Parathyroid adenoma (tissue), 2 donors: ENCODE data around the gene ADAMTS4.

Experiments used
- H2AFZ ChIP-seq: fragments of 300-600 bp; sonication (generic); one replicate; pipeline ENCODE4 v1.7.0; 2017; ENCODE audit warnings: antibody characterized with exemption, mild to moderate bottlenecking
- H3K27ac ChIP-seq: fragments of 300-600 bp; sonication (generic); one replicate; pipeline ENCODE4 v1.7.0; 2017
- H3K27me3 ChIP-seq: fragments of 300-600 bp; sonication (generic); one replicate; pipeline ENCODE4 v1.7.0; 2017; ENCODE audit warnings: low read length; ENCODE audit not compliant: control insufficient read depth, insufficient read depth
- H3K36me3 ChIP-seq: fragments of 300-600 bp; sonication (generic); one replicate; pipeline ENCODE4 v1.7.0; 2017; ENCODE audit warnings: low read length; ENCODE audit not compliant: control insufficient read depth, insufficient read depth
- H3K4me1 ChIP-seq: fragments of 300-600 bp; sonication (generic); one replicate; pipeline ENCODE4 v1.7.0; 2017; ENCODE audit warnings: control low read depth
- H3K4me2 ChIP-seq: fragments of 300-600 bp; sonication (generic); one replicate; pipeline ENCODE4 v1.7.0; 2017; ENCODE audit warnings: low read length
- H3K4me3 ChIP-seq: fragments of 300-600 bp; sonication (generic); one replicate; pipeline ENCODE4 v1.7.0; 2017; ENCODE audit warnings: low read depth, low read length
- H3K79me2 ChIP-seq: fragments of 300-600 bp; sonication (generic); one replicate; pipeline ENCODE4 v1.7.0; 2017; ENCODE audit warnings: control low read depth
- H3K9ac ChIP-seq: fragments of 300-600 bp; sonication (generic); one replicate; pipeline ENCODE4 v1.7.0; 2017; ENCODE audit warnings: mild to moderate bottlenecking
- H3K9me3 ChIP-seq: fragments of 300-600 bp; sonication (generic); one replicate; pipeline ENCODE4 v1.7.0; 2017; ENCODE audit warnings: low read length; ENCODE audit not compliant: control insufficient read depth
- TF ChIP-seq, protein P1 (sequence below): fragments of 300-600 bp; sonication (generic); IDR thresholded peaks from one replicate; pipeline ENCODE4 v1.7.0; 2017; ENCODE audit warnings: antibody characterized with exemption, mild to moderate bottlenecking
- donor health status: primary hyperparathyroidism.

Gene ADAMTS4

DNA sequence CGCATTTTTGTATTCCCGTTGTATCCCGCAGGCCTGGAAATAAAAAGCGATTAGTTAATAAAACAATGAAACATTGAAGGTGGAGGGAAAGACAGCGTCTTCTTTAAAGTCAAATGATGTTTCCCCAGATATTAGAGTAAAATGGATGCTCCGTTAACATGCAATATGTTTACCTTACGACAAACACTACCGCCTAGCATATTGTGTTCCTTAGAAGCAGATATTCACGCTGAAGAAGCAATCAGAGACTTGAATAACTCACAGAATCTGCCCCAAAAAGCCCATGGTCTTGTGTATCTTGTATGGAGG, 21.0 kb downstream of the ADAMTS4 start:
- H3K9ac ChIP-seq, result no peak overlapping the region
- H3K79me2 ChIP-seq, result peaks cover 4% of the 10 kb centered on the region
- peak overlapping the region; percentile 100 for H3K4me2 ChIP-seq
- H3K27ac ChIP-seq, result peak overlapping the region; percentile 88
- peaks cover 3% of the 10 kb centered on the region for H3K4me1 ChIP-seq
- H3K36me3 ChIP-seq, result no peaks in the 10 kb centered on the region
- peak overlapping the region; percentile 98 for H3K4me3 ChIP-seq
- TF ChIP-seq, protein P1, sequence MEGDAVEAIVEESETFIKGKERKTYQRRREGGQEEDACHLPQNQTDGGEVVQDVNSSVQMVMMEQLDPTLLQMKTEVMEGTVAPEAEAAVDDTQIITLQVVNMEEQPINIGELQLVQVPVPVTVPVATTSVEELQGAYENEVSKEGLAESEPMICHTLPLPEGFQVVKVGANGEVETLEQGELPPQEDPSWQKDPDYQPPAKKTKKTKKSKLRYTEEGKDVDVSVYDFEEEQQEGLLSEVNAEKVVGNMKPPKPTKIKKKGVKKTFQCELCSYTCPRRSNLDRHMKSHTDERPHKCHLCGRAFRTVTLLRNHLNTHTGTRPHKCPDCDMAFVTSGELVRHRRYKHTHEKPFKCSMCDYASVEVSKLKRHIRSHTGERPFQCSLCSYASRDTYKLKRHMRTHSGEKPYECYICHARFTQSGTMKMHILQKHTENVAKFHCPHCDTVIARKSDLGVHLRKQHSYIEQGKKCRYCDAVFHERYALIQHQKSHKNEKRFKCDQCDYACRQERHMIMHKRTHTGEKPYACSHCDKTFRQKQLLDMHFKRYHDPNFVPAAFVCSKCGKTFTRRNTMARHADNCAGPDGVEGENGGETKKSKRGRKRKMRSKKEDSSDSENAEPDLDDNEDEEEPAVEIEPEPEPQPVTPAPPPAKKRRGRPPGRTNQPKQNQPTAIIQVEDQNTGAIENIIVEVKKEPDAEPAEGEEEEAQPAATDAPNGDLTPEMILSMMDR, result no peak
- H3K27me3 ChIP-seq, result no peaks in the 10 kb centered on the region
- H2AFZ ChIP-seq, result peak overlapping the region; percentile 93
- H3K9me3 ChIP-seq, result no peaks in the 10 kb centered on the region

DNA sequence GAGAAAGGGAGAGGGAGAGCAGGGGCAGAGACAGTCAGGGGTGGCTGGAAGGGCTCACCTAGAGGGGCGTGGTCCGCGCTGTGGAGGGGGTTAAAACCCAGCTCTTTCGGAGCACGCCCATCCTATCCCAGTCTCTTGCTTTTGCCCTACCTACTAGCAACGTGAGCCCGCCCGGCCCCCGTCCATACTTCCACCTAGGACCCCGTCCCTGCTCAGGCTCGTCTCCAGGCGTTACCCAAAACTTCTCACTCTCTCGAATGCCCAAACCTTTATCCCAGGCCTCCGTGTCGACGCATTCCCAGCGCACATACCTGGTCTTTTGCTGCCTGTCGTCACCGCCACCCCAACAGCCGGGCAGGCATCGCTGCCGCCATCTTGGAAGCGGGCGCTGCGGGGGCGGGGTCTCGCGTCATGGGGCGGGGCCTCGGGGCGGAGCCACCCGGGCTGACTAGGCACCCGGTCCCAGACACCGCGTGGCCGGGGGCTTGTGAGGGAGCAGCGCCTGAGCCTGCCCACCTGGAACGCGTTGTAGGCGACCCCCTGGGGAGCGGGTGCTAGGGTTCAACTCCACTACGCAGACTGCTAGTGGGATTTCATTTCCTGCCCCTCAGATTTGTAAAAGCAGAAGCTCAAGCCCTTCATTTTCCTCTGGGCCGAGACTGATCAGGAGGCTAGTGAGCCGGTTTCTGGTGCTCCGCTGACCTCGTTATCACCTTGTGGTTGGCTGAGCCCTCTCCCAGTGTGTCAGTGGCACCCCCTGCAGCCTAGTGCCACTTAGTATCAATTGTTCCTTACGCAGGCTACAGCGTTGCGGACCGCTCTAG, 21.5 kb downstream of the ADAMTS4 start, which contains the start of gene B4GALT3:
TSS of gene B4GALT3 (minus strand) at position 396 of the 824 bp plus-strand sequence. CDS start 1,447 bp downstream, outside the sequence.
- H3K4me3 ChIP-seq, result peak within 1 kb of the TSS; percentile 98
- no peaks in the 10 kb centered on the region for H3K36me3 ChIP-seq
- peaks cover 4% of the 10 kb centered on the region for H3K79me2 ChIP-seq
- H3K27me3 ChIP-seq, result no peaks in the 10 kb centered on the region
- TF ChIP-seq, protein P1, result no peak
- peak within 1 kb of the TSS; percentile 88 for H3K27ac ChIP-seq
- H3K9me3 ChIP-seq, result no peaks in the 10 kb centered on the region
- H2AFZ ChIP-seq, result peak within 1 kb of the TSS; percentile 93
- H3K4me2 ChIP-seq, result peak within 1 kb of the TSS; percentile 100
- H3K4me1 ChIP-seq, result peaks cover 3% of the 10 kb centered on the region
- H3K9ac ChIP-seq, result peak within 1 kb of the TSS; percentile 7

DNA sequence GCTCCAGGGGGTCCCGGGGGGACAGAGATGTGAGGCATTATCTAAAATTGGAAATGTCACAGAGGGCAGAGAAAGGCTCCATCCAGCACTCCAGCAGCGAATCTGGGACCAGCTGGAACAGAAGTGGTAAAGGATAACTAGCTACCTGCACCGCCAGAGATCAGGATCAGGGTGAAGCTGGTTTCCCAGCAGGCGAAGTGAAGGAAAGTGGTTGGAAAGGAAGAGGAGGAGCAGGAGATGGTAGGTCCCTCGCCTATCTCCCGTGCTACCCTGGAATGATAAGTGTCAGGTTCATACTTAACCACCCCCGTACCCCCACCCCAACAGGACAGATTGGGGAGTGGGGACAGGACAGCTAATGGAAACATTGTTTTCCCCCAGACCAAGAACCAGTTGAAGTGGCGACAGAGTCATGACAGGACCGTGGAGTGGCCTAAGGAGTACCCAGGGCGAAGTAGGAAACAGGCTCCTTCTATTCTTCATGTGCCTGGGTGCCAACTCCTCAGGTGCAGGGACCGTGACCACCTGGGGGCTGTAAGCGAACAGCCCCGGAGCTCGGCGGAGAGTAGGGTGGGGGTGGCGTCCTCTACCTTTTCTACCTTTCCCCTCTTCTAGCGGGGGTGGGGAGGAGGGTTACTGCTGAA, 22.3 kb downstream of the ADAMTS4 start:
- no peaks in the 10 kb centered on the region for H3K36me3 ChIP-seq
- no peaks in the 10 kb centered on the region for H3K27me3 ChIP-seq
- TF ChIP-seq, protein P1, result no peak
- H3K4me1 ChIP-seq, result peaks cover 3% of the 10 kb centered on the region
- peak overlapping the region; percentile 88 for H3K27ac ChIP-seq
- peak overlapping the region; percentile 98 for H3K4me3 ChIP-seq
- peak overlapping the region; percentile 7 for H3K9ac ChIP-seq
- H3K79me2 ChIP-seq, result peaks cover 4% of the 10 kb centered on the region
- H3K9me3 ChIP-seq, result no peaks in the 10 kb centered on the region
- peak overlapping the region; percentile 100 for H3K4me2 ChIP-seq
- H2AFZ ChIP-seq, result peak overlapping the region; percentile 93

DNA sequence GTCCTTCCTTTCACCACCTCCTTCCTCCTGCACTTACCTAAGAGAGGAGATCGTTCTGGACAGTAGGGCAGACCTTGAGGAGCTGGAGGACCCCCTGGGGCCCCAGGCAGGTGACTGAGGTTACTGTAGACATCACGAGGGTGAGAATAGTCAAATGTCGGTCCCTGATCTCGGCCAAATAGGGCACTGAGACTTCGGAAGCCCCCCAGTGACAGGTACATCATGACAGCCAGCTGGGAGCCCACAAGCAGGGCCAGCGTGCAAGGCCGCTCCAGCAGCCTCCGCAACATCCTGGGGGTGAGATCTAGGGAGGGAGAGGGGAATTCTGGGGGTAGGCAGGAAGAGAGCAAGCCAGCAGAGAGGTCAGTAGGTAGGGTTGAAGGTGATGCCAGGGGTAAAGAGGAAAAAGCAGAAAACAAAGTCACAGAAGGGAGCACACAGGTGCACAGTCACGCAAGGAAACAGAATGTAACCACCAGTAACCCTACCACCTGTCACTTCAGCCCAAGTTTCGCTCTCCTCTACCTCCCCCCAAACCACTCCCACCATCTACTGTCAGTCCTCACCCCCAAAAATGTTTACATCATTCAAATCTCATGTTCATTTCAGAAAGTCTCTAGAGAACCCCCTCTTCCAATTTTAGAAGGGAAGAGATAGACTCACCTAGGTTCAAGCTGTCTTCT, 22.9 kb downstream of the ADAMTS4 start:
- Histone ChIP-seq H3K27me3 (no peaks in the 10 kb centered on the region), H3K9me3 (no peaks in the 10 kb centered on the region), H3K4me2 (peak overlapping the region; percentile 100), H3K27ac (no peak overlapping the region), H3K9ac (no peak overlapping the region), H3K4me3 (peak overlapping the region; percentile 98), H2AFZ (no peak overlapping the region), H3K36me3 (no peaks in the 10 kb centered on the region), H3K4me1 (peaks cover 3% of the 10 kb centered on the region), H3K79me2 (peaks cover 4% of the 10 kb centered on the region)
- TF ChIP-seq, protein P1, result no peak
